Liver (tissue), 9 donors: ENCODE results near the gene VWC2. TPM values are rescaled to one million over a fixed set of nuclear protein-coding genes. Genes with fewer than 3 reads are reported as not detected.

Experiments used
- DNase-seq: peaks from one replicate; pipeline ENCODE4 v3.0.0-alpha.2; 2017; ENCODE audit warnings: low spot score
- H3K27ac ChIP-seq, 2 donors: one replicate each; pipeline ENCODE4 v1.7.0; 2013; ENCODE audit warnings: inconsistent platforms in 2 of 2, low read length in 2 of 2, control low read depth in 1 of 2, low read depth in 1 of 2, mild to moderate bottlenecking in 1 of 2
- H3K27me3 ChIP-seq, 4 donors: one replicate each; pipeline versions ENCODE4 v1.6.1 to v1.7.0; 2013; ENCODE audit warnings: low read length in 3 of 4, inconsistent platforms in 1 of 4, mild to moderate bottlenecking in 1 of 4, moderate library complexity in 1 of 4; ENCODE audit not compliant: control insufficient read depth in 4 of 4, insufficient read depth in 4 of 4
- H3K36me3 ChIP-seq, 4 donors: one replicate each; pipeline versions ENCODE4 v1.6.1 to v1.7.0; 2013; ENCODE audit warnings: low read length in 3 of 4, mild to moderate bottlenecking in 3 of 4, low read depth in 1 of 4, moderate library complexity in 1 of 4; ENCODE audit not compliant: control insufficient read depth in 4 of 4, insufficient read depth in 3 of 4
- H3K4me1 ChIP-seq, 4 donors: one replicate each; pipeline versions ENCODE4 v1.6.1 to v1.7.0; 2013; ENCODE audit warnings: low read length in 3 of 4, mild to moderate bottlenecking in 3 of 4, moderate library complexity in 1 of 4; ENCODE audit not compliant: control insufficient read depth in 4 of 4, insufficient read depth in 4 of 4
- H3K4me3 ChIP-seq, 3 donors: one replicate each; pipeline versions ENCODE4 v1.6.1 to v1.7.0; 2013; ENCODE audit warnings: low read length in 3 of 3, control low read depth in 1 of 3, low read depth in 1 of 3, mild to moderate bottlenecking in 1 of 3
- H3K9ac ChIP-seq, 2 donors: one replicate each; pipeline ENCODE4 v1.7.0; 2013; ENCODE audit warnings: low read length in 2 of 2, mild to moderate bottlenecking in 2 of 2, moderate library complexity in 2 of 2, control low read depth in 1 of 2, low read depth in 1 of 2
- H3K9me3 ChIP-seq, 4 donors: one replicate each; pipeline versions ENCODE4 v1.6.1 to v1.7.0; 2013; ENCODE audit warnings: low read length in 3 of 4; ENCODE audit not compliant: control insufficient read depth in 4 of 4
- EGR1 ChIP-seq, 2 donors: IDR thresholded peaks; 2 replicates each; pipeline ENCODE4 v1.6.1; 2016 to 2018; ENCODE audit warnings: antibody characterized with exemption in 2 of 2, low read depth in 2 of 2
- FOXA1 ChIP-seq: IDR thresholded peaks from 2 replicates; pipeline ENCODE4 v1.6.1; 2016; ENCODE audit warnings: antibody characterized with exemption
- GABPA ChIP-seq, 2 donors: IDR thresholded peaks in 1 of 2; conservative IDR thresholded peaks in 1 of 2; 2 replicates each; pipeline ENCODE4 v1.6.1; 2016; ENCODE audit warnings: antibody characterized with exemption in 2 of 2, mild to moderate bottlenecking in 1 of 2, moderate library complexity in 1 of 2
- HNF4A ChIP-seq, 2 donors: conservative IDR thresholded peaks; 2 replicates each; pipeline ENCODE4 v1.6.1; 2016; ENCODE audit warnings: antibody characterized with exemption in 2 of 2, mild to moderate bottlenecking in 2 of 2
- JUND ChIP-seq, 2 donors: IDR thresholded peaks; 2 replicates each; pipeline ENCODE4 v1.6.1; 2016; ENCODE audit warnings: antibody characterized with exemption in 2 of 2
- MAX ChIP-seq: IDR thresholded peaks from 2 replicates; pipeline ENCODE4 v1.6.1; 2016; ENCODE audit warnings: antibody characterized with exemption
- NR2F2 ChIP-seq: IDR thresholded peaks from 2 replicates; pipeline ENCODE4 v1.6.1; 2016; ENCODE audit warnings: antibody characterized with exemption
- RAD21 ChIP-seq, 2 donors: IDR thresholded peaks; 2 replicates each; pipeline ENCODE4 v1.6.1; 2016; ENCODE audit warnings: antibody characterized with exemption in 2 of 2, mild to moderate bottlenecking in 2 of 2
- REST ChIP-seq: IDR thresholded peaks from 2 replicates; pipeline ENCODE4 v1.6.1; 2016; ENCODE audit warnings: antibody characterized with exemption, mild to moderate bottlenecking
- SP1 ChIP-seq: IDR thresholded peaks from 2 replicates; pipeline ENCODE4 v1.6.1; 2018; ENCODE audit warnings: antibody characterized with exemption, mild to moderate bottlenecking
- TAF1 ChIP-seq: conservative IDR thresholded peaks from 2 replicates; pipeline ENCODE4 v1.6.1; 2016; ENCODE audit warnings: antibody characterized with exemption, mild to moderate bottlenecking
- WGBS: extraction: QIAGEN DNeasy Blood & Tissue Kit; methylation state at CpG from one replicate; pipeline ENCODE4 v1.1.7; 2013; 5-methylcytosine and 5-hydroxymethylcytosine counted together
- polyA plus RNA-seq, 2 donors: library from polyadenylated mRNA; stranded (reverse) in 1 of 2; unstranded in 1 of 2; fragments of 200-250 nt in 1 of 2; fragments of >200 nt in 1 of 2; fragmentation: Nextera tagmentation in 1 of 2; extraction: Ambion mirVana in 1 of 2; gene quantifications; one replicate each; pipeline versions ENCODE4 v1.2.1 to v1.2.3, GENCODE V29; 2013 to 2015
- total RNA-seq, 2 donors: library from RNA; depleted of rRNA; stranded (reverse); fragments of >200 nt; gene quantifications; one replicate each; pipeline ENCODE4 v1.2.3, GENCODE V29; 2014
- TF ChIP-seq, protein P1 (sequence below): IDR thresholded peaks from 2 replicates; pipeline ENCODE4 v1.6.1; 2016; ENCODE audit warnings: antibody characterized with exemption
- TF ChIP-seq, protein P2 (sequence below): fragments of 150-350 bp; IDR thresholded peaks from 2 replicates; pipeline ENCODE4 v1.5.1; 2017; ENCODE audit warnings: improper control_type of control experiment, low read depth, low read length; ENCODE audit not compliant: missing input control
- TF ChIP-seq, protein P3 (sequence below): IDR thresholded peaks from 2 replicates; pipeline ENCODE4 v1.6.1; 2016; ENCODE audit warnings: antibody characterized with exemption
- donor health status: healthy.
- donor health status: healthy.
- donor health status: healthy.
- donor health status: healthy.
- donor health status: healthy.

VWC2 gene
- total RNA-seq (not detected), polyA plus RNA-seq (not detected)

- H3K9ac ChIP-seq: no peak within 1 kb of the TSS
- TF ChIP-seq HNF4A (conservative IDR thresholded peaks at IDR 0.05) (no peak), TAF1 (no peak), JUND (IDR thresholded peaks at IDR 0.05) (no peak), EGR1 (IDR thresholded peaks at IDR 0.05; ENCODE audit: low read depth in 2 of 2) (no peak), FOXA1 (no peak), REST (no peak), GABPA (IDR thresholded peaks at IDR 0.05 in 1 of 2, conservative IDR thresholded peaks at IDR 0.05 in 1 of 2) (no peak), RAD21 (IDR thresholded peaks at IDR 0.05) (no peak)
- TF ChIP-seq, protein P1, sequence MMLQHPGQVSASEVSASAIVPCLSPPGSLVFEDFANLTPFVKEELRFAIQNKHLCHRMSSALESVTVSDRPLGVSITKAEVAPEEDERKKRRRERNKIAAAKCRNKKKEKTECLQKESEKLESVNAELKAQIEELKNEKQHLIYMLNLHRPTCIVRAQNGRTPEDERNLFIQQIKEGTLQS: no peak
- TF ChIP-seq, protein P2, sequence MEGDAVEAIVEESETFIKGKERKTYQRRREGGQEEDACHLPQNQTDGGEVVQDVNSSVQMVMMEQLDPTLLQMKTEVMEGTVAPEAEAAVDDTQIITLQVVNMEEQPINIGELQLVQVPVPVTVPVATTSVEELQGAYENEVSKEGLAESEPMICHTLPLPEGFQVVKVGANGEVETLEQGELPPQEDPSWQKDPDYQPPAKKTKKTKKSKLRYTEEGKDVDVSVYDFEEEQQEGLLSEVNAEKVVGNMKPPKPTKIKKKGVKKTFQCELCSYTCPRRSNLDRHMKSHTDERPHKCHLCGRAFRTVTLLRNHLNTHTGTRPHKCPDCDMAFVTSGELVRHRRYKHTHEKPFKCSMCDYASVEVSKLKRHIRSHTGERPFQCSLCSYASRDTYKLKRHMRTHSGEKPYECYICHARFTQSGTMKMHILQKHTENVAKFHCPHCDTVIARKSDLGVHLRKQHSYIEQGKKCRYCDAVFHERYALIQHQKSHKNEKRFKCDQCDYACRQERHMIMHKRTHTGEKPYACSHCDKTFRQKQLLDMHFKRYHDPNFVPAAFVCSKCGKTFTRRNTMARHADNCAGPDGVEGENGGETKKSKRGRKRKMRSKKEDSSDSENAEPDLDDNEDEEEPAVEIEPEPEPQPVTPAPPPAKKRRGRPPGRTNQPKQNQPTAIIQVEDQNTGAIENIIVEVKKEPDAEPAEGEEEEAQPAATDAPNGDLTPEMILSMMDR: no peak
Measured at GRCh38 chr7:49773218-49773935, at the start of gene VWC2. Gene VWC2, plus strand, starts transcription at chr7:49773638. Its CDS starts 1,798 bp downstream, at chr7:49775436.

GRCh38 chr7:49724071-49724470 lies 49.4 kb upstream of the VWC2 start:
- TF ChIP-seq HNF4A (conservative IDR thresholded peaks at IDR 0.05) (no peak), REST (no peak), EGR1 (IDR thresholded peaks at IDR 0.05; ENCODE audit: low read depth in 2 of 2) (no peak), JUND (IDR thresholded peaks at IDR 0.05) (no peak), SP1 (no peak), GABPA (IDR thresholded peaks at IDR 0.05 in 1 of 2, conservative IDR thresholded peaks at IDR 0.05 in 1 of 2) (no peak), MAX (no peak), NR2F2 (no peak), RAD21 (IDR thresholded peaks at IDR 0.05) (no peak)
- TF ChIP-seq, protein P3, sequence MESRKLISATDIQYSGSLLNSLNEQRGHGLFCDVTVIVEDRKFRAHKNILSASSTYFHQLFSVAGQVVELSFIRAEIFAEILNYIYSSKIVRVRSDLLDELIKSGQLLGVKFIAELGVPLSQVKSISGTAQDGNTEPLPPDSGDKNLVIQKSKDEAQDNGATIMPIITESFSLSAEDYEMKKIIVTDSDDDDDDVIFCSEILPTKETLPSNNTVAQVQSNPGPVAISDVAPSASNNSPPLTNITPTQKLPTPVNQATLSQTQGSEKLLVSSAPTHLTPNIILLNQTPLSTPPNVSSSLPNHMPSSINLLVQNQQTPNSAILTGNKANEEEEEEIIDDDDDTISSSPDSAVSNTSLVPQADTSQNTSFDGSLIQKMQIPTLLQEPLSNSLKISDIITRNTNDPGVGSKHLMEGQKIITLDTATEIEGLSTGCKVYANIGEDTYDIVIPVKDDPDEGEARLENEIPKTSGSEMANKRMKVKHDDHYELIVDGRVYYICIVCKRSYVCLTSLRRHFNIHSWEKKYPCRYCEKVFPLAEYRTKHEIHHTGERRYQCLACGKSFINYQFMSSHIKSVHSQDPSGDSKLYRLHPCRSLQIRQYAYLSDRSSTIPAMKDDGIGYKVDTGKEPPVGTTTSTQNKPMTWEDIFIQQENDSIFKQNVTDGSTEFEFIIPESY: no peak
- no peaks in the 10 kb centered on the region for H3K9me3 ChIP-seq
- no peak for DNase-seq
- H3K9ac ChIP-seq: no peak overlapping the region
- H3K36me3 ChIP-seq: no peaks in the 10 kb centered on the region
- H3K4me3 ChIP-seq: no peak overlapping the region
- no peaks in the 10 kb centered on the region for H3K27me3 ChIP-seq
- H3K4me1 ChIP-seq: no peaks in the 10 kb centered on the region
- no peak overlapping the region for H3K27ac ChIP-seq

More at GRCh38 chr7:49773218-49773935, at the start of gene VWC2:
- DNase-seq: no peak
- H3K27me3 ChIP-seq: peaks cover 2 to 8% (median 7%) of the 10 kb centered on the region in 4 donors
- 2% methylated on average over 75 of the region's 75 CpGs for WGBS
- no peak within 1 kb of the TSS for H3K27ac ChIP-seq
- no peaks in the 10 kb centered on the region for H3K36me3 ChIP-seq
- peaks cover 11 to 29% (median 21%) of the 10 kb centered on the region in 4 donors for H3K4me1 ChIP-seq
- no peaks in the 10 kb centered on the region for H3K9me3 ChIP-seq
- H3K4me3 ChIP-seq: peak within 1 kb of the TSS in 1 of 3 donors; percentile 28
